Fibroblast of the conjunctiva (primary cell): ENCODE results near the gene ITGA11.

Experiments
- DNase-seq: peaks from one replicate; pipeline ENCODE4 v3.0.0-alpha.2; 2010; ENCODE audit warnings: low read depth

Gene ITGA11

GRCh38 chr15:68431792-68432401, at the start of gene ITGA11:
Gene ITGA11, minus strand, starts transcription at chr15:68432163. Its CDS starts 97 bp downstream, at chr15:68432066.
- DNase-seq = no peak

GRCh38 chr15:68481321-68481720, 49.4 kb upstream of the ITGA11 start:
- no peak for DNase-seq

GRCh38 chr15:68480296-68480695, 48.3 kb upstream of the ITGA11 start:
- DNase-seq = no peak

- DNase-seq = no peak
Observed at GRCh38 chr15:68479870-68480269, 47.9 kb upstream of the ITGA11 start.

- DNase-seq = no peak
Observed at GRCh38 chr15:68479406-68479805, 47.4 kb upstream of the ITGA11 start.

GRCh38 chr15:68478853-68479252, 46.9 kb upstream of the ITGA11 start:
- DNase-seq = no peak

- DNase-seq = no peak
Observed at GRCh38 chr15:68475449-68475848, 43.5 kb upstream of the ITGA11 start.

- no peak for DNase-seq
Observed at GRCh38 chr15:68471541-68471940, 39.6 kb upstream of the ITGA11 start.

- DNase-seq = no peak
Observed at GRCh38 chr15:68470976-68471375, 39.0 kb upstream of the ITGA11 start.

- DNase-seq = no peak
Observed at GRCh38 chr15:68470049-68470742, 38.2 kb upstream of the ITGA11 start.

GRCh38 chr15:68469162-68470048, 37.4 kb upstream of the ITGA11 start:
- no peak for DNase-seq

GRCh38 chr15:68466876-68467275, 34.9 kb upstream of the ITGA11 start:
- no peak for DNase-seq

GRCh38 chr15:68465861-68466560, 34.0 kb upstream of the ITGA11 start:
- no peak for DNase-seq

GRCh38 chr15:68464448-68465090, 32.6 kb upstream of the ITGA11 start:
- DNase-seq = no peak

- no peak for DNase-seq
Observed at GRCh38 chr15:68463996-68464395, 32.0 kb upstream of the ITGA11 start.

GRCh38 chr15:68463444-68463843, 31.5 kb upstream of the ITGA11 start:
- DNase-seq = no peak

GRCh38 chr15:68460166-68460565, 28.2 kb upstream of the ITGA11 start:
- no peak for DNase-seq

GRCh38 chr15:68450192-68450591, 18.2 kb upstream of the ITGA11 start:
- no peak for DNase-seq

GRCh38 chr15:68449389-68449788, 17.4 kb upstream of the ITGA11 start:
- DNase-seq = no peak

- no peak for DNase-seq
Observed at GRCh38 chr15:68447976-68448755, 16.2 kb upstream of the ITGA11 start.

- no peak for DNase-seq
Observed at GRCh38 chr15:68447209-68447608, 15.2 kb upstream of the ITGA11 start.
